ENCODE data around the gene GASK1A.

- TF ChIP-seq ELF4 (IDR thresholded peaks at IDR 0.05) (no peak), BHLHE40 (IDR thresholded peaks at IDR 0.05; ENCODE audit: borderline replicate concordance) (no peak), NFRKB (IDR thresholded peaks at IDR 0.05) (no peak), TARDBP (IDR thresholded peaks at IDR 0.05) (no peak), HDGF (IDR thresholded peaks at IDR 0.05; ENCODE audit: borderline replicate concordance) (no peak), FOXM1 (IDR thresholded peaks at IDR 0.05; ENCODE audit: borderline replicate concordance) (no peak)
Observed at GRCh38 chr3:43080726-43081568, 101.8 kb downstream of the GASK1A start.

All from HEK293T (cell line).